Spleen (tissue), 7 donors: ENCODE data around the gene ZKSCAN5.

Experiments used
- POLR2A ChIP-seq, 3 donors: fragments of 450-650 bp; IDR thresholded peaks; one replicate each; pipeline ENCODE4 v1.5.1; 2017; ENCODE audit warnings: antibody characterized with exemption in 3 of 3, mild to moderate bottlenecking in 1 of 3
- TF ChIP-seq, protein P1 (sequence below), 11 experiments: fragments of 200-600 bp in 7 of 11; fragments of 450-650 bp in 4 of 11; sonication (generic) in 4 of 11; IDR thresholded peaks in 8 of 11; conservative IDR thresholded peaks in 3 of 11; 1 replicate in 7 of 11; 2 replicates in 4 of 11; pipeline versions ENCODE4 v1.4.0 to v1.8.0; 2016 to 2021; ENCODE audit warnings: antibody characterized with exemption in 11 of 11, inconsistent platforms in 4 of 11, mild to moderate bottlenecking in 1 of 11
- donor health status: DM: no; HTN: no; CAD: no; lungs with moderate emphysema.
- donor health status: DM: no; HTN: no; CAD: no.
- donor health status: DM: no; HTN: no; CAD: no.

DNA sequence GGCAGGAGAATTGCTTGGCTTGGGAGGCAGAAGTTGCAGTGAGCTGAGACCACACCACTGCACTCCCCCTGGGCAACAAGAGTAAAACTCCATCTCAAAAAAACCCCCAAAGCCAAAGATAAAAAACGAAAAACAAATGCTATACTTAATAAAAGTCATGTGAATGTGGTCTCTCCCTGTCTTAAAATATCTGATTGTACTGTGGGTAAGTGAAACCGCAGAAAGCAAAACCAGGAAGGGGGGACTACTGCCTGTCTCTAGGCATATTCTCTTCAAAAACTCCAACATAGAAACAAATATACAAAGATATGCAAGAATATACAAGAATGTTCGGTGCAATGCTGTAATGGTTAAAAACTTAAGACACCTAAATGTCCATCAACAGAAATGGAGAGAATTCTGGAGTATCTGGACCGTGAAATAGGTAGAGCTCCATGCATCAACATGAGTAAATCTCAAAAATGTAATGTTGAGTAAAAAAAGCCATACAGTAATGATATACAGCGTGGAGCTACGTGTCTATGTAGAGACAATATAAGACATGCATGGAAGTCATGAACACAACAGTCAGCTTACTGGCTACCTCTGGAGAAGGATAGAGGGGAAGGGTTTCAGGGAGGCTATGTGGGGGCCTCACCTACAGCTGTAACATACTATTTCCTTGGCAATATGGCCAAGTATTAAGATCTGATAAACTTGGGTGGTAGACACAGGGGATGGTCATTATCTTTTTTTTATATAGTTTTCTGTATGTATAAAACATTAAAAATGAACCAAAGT, 6.5 kb upstream of the ZKSCAN5 start:
- no peak for TF ChIP-seq POLR2A (IDR thresholded peaks at IDR 0.05)
- TF ChIP-seq, protein P1, sequence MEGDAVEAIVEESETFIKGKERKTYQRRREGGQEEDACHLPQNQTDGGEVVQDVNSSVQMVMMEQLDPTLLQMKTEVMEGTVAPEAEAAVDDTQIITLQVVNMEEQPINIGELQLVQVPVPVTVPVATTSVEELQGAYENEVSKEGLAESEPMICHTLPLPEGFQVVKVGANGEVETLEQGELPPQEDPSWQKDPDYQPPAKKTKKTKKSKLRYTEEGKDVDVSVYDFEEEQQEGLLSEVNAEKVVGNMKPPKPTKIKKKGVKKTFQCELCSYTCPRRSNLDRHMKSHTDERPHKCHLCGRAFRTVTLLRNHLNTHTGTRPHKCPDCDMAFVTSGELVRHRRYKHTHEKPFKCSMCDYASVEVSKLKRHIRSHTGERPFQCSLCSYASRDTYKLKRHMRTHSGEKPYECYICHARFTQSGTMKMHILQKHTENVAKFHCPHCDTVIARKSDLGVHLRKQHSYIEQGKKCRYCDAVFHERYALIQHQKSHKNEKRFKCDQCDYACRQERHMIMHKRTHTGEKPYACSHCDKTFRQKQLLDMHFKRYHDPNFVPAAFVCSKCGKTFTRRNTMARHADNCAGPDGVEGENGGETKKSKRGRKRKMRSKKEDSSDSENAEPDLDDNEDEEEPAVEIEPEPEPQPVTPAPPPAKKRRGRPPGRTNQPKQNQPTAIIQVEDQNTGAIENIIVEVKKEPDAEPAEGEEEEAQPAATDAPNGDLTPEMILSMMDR (IDR thresholded peaks at IDR 0.05 in 8 of 11, conservative IDR thresholded peaks at IDR 0.05 in 3 of 11) = no peak
